H1 (cell line): ENCODE data around the gene GRXCR2. TPM values are rescaled to one million over a fixed set of nuclear protein-coding genes. Genes with fewer than 3 reads are reported as not detected.

Source experiments
- CTCF ChIA-PET: fragments of 300-600 bp; sonication (Branson Sonifier 250); formaldehyde crosslinking; loops from one replicate; lab custom pipeline; 2021; ENCODE audit not compliant: partially characterized antibody; lab: Charles Lee
- POLR2A ChIA-PET: fragments of 300-600 bp; sonication (Branson Sonifier 250); formaldehyde crosslinking; loops from one replicate; lab custom pipeline; 2021; ENCODE audit warnings: inconsistent platforms; ENCODE audit not compliant: partially characterized antibody; lab: Charles Lee
- DNase-seq, 2 experiments: peaks; one replicate each; pipeline versions ENCODE4 v3.0.0 to v3.0.0-alpha.2; 2010 to 2022; ENCODE audit warnings: low spot score in 2 of 2, low read depth in 1 of 2, mixed read lengths in 1 of 2
- FAIRE-seq: peaks from 2 replicates; lab custom pipeline; 2011; peaks lifted over from hg19 to GRCh38; lab: Jason Lieb, UNC
- H2AFZ ChIP-seq: 2 replicates; pipeline ENCODE4 v1.8.1; 2012; ENCODE audit warnings: low read length, inconsistent platforms
- H2AK5ac ChIP-seq: 2 replicates; pipeline ENCODE4 v1.6.1; 2013; ENCODE audit warnings: low read depth, low read length
- H2BK120ac ChIP-seq: replicated peaks from 2 replicates; pipeline ENCODE3; 2013; ENCODE audit warnings: low read depth, low read length, inconsistent platforms
- H2BK12ac ChIP-seq: 2 replicates; pipeline ENCODE4 v1.6.1; 2013; ENCODE audit warnings: low read depth, low read length
- H2BK15ac ChIP-seq: 2 replicates; pipeline ENCODE4 v1.6.1; 2013; ENCODE audit warnings: low read length
- H2BK20ac ChIP-seq: 2 replicates; pipeline ENCODE4 v1.6.1; 2013; ENCODE audit warnings: low read length
- H2BK5ac ChIP-seq: 2 replicates; pipeline ENCODE4 v1.6.1; 2013; ENCODE audit warnings: low read depth, low read length
- H3K14ac ChIP-seq: 2 replicates; pipeline ENCODE4 v1.6.1; 2013; ENCODE audit warnings: inconsistent platforms; ENCODE audit not compliant: insufficient read length
- H3K18ac ChIP-seq: 2 replicates; pipeline ENCODE4 v1.6.1; 2013; ENCODE audit warnings: low read length; ENCODE audit errors: extremely low read depth
- H3K23ac ChIP-seq: 2 replicates; pipeline ENCODE4 v1.6.1; 2013; ENCODE audit warnings: inconsistent platforms; ENCODE audit not compliant: insufficient read length
- H3K23me2 ChIP-seq: 2 replicates; pipeline ENCODE4 v1.6.1; 2013; ENCODE audit warnings: low read depth, low read length
- H3K27ac ChIP-seq: 2 replicates; pipeline ENCODE4 v1.6.1; 2011; ENCODE audit warnings: low read depth, low read length, inconsistent platforms
- H3K27me3 ChIP-seq, 4 experiments: replicated peaks in 1 of 4; 1 replicate in 1 of 4; 2 replicates in 3 of 4; pipeline versions ENCODE4 v1.6.1 to v1.8.1; 2011 to 2013; ENCODE audit warnings: low read length in 3 of 4, mild to moderate bottlenecking in 3 of 4, inconsistent platforms in 2 of 4, mixed read lengths in 2 of 4, moderate library complexity in 1 of 4; ENCODE audit not compliant: control insufficient read depth in 3 of 4, insufficient read depth in 3 of 4; ENCODE audit errors: extremely low read depth in 1 of 4
- H3K36me3 ChIP-seq, 4 experiments: 2 replicates each; pipeline versions ENCODE4 v1.6.1 to v1.8.1; 2011 to 2013; ENCODE audit warnings: mild to moderate bottlenecking in 4 of 4, low read length in 3 of 4, moderate library complexity in 2 of 4, control low read depth in 1 of 4, inconsistent platforms in 1 of 4; ENCODE audit not compliant: insufficient read depth in 4 of 4, control insufficient read depth in 2 of 4
- H3K4ac ChIP-seq: replicated peaks from 2 replicates; pipeline ENCODE3; 2013; ENCODE audit warnings: low read length, low read depth, mixed read lengths, inconsistent platforms; ENCODE audit not compliant: insufficient read length
- H3K4me1 ChIP-seq, 4 experiments: replicated peaks in 1 of 4; 1 replicate in 1 of 4; 2 replicates in 3 of 4; pipeline versions ENCODE4 v1.6.1 to v1.8.1; 2011 to 2013; ENCODE audit warnings: low read length in 3 of 4, inconsistent platforms in 2 of 4, mixed read lengths in 1 of 4; ENCODE audit not compliant: insufficient read depth in 4 of 4, control insufficient read depth in 3 of 4
- H3K4me2 ChIP-seq, 2 experiments: 2 replicates each; pipeline versions ENCODE4 v1.6.1 to v1.8.1; 2011 to 2013; ENCODE audit warnings: low read depth in 2 of 2, low read length in 2 of 2, control low read depth in 1 of 2, inconsistent platforms in 1 of 2, mild to moderate bottlenecking in 1 of 2; ENCODE audit not compliant: insufficient read depth in 1 of 2
- H3K4me3 ChIP-seq, 4 experiments: fragments of 200-600, 300-600 bp in 1 of 4; sonication (generic), shearing (Covaris generic), sonication (Bioruptor Twin) in 1 of 4; 2 replicates each; pipeline versions ENCODE4 v1.5.1 to v1.8.1; 2011 to 2016; ENCODE audit warnings: low read length in 4 of 4, low read depth in 3 of 4, control low read depth in 2 of 4, inconsistent platforms in 2 of 4, mild to moderate bottlenecking in 2 of 4, mixed read lengths in 1 of 4, moderate library complexity in 1 of 4; ENCODE audit not compliant: insufficient read depth in 2 of 4; ENCODE audit errors: extremely low read depth in 1 of 4
- H3K56ac ChIP-seq: replicated peaks from 2 replicates; pipeline ENCODE3; 2013; ENCODE audit warnings: low read depth, mild to moderate bottlenecking, mixed read lengths, low read length, inconsistent platforms; ENCODE audit not compliant: insufficient read length
- H3K79me1 ChIP-seq: 2 replicates; pipeline ENCODE4 v1.6.1; 2013; ENCODE audit warnings: low read depth, low read length, control low read depth
- H3K79me2 ChIP-seq, 2 experiments: 2 replicates each; pipeline versions ENCODE4 v1.6.1 to v1.8.1; 2012 to 2013; ENCODE audit warnings: low read length in 2 of 2, mild to moderate bottlenecking in 2 of 2, inconsistent platforms in 1 of 2; ENCODE audit not compliant: insufficient read depth in 2 of 2, control insufficient read depth in 1 of 2
- H3K9ac ChIP-seq, 4 experiments: replicated peaks in 1 of 4; 1 replicate in 1 of 4; 2 replicates in 3 of 4; pipeline versions ENCODE4 v1.6.1 to v1.8.1; 2011 to 2013; ENCODE audit warnings: low read depth in 3 of 4, low read length in 3 of 4, control low read depth in 2 of 4, mild to moderate bottlenecking in 2 of 4, moderate library complexity in 2 of 4, inconsistent platforms in 1 of 4; ENCODE audit errors: extremely low read depth in 1 of 4
- H3K9me3 ChIP-seq, 2 experiments: 2 replicates each; pipeline versions ENCODE4 v1.6.1 to v1.8.1; 2012 to 2013; ENCODE audit warnings: mild to moderate bottlenecking in 2 of 2, moderate library complexity in 2 of 2, control low read depth in 1 of 2, inconsistent platforms in 1 of 2, low read depth in 1 of 2, low read length in 1 of 2, mixed read lengths in 1 of 2; ENCODE audit not compliant: insufficient read depth in 2 of 2
- H4K20me1 ChIP-seq, 2 experiments: replicated peaks in 1 of 2; 2 replicates each; pipeline versions ENCODE3 to v1.8.1; 2011 to 2013; ENCODE audit warnings: inconsistent platforms in 2 of 2, low read length in 2 of 2, mild to moderate bottlenecking in 1 of 2; ENCODE audit not compliant: insufficient read depth in 2 of 2, control insufficient read depth in 1 of 2
- H4K5ac ChIP-seq: 2 replicates; pipeline ENCODE4 v1.6.1; 2013; ENCODE audit warnings: low read length, low read depth, mixed read lengths, inconsistent platforms; ENCODE audit not compliant: insufficient read length
- H4K8ac ChIP-seq: 2 replicates; pipeline ENCODE4 v1.8.0; 2013; ENCODE audit warnings: mild to moderate bottlenecking, moderate library complexity, low read length, inconsistent platforms; ENCODE audit not compliant: insufficient read depth; ENCODE audit errors: extremely low read depth
- H4K91ac ChIP-seq: replicated peaks from 2 replicates; pipeline ENCODE3; 2013; ENCODE audit warnings: low read length, mixed read lengths, inconsistent platforms; ENCODE audit not compliant: insufficient read length
- CTBP2 ChIP-seq: IDR thresholded peaks from 2 replicates; pipeline ENCODE4 v1.7.0; 2011; ENCODE audit warnings: borderline replicate concordance, mild to moderate bottlenecking, moderate library complexity, mixed read lengths, low read length; ENCODE audit not compliant: insufficient read depth, insufficient read length
- KDM4A ChIP-seq: IDR thresholded peaks from one replicate; pipeline ENCODE4 v1.7.1; 2012; ENCODE audit warnings: low read depth, mild to moderate bottlenecking, moderate library complexity, low read length, inconsistent platforms; ENCODE audit not compliant: severe bottlenecking
- WGBS, 2 experiments: shearing (Covaris generic) in 1 of 2; methylation state at CpG; one replicate each; pipeline versions ENCODE4 v1.1.6 to v1.1.7; 2013 to 2015; ENCODE audit warnings: low lambda C conversion rate in 2 of 2, mixed read lengths in 2 of 2, inconsistent platforms in 1 of 2, low coverage in 1 of 2, missing lambda C conversion rate in 1 of 2; ENCODE audit not compliant: insufficient replicate concordance in 2 of 2, insufficient coverage in 1 of 2, insufficient read length in 1 of 2; ENCODE audit errors: extremely low coverage in 1 of 2, missing lambda C conversion rate in 1 of 2; 5-methylcytosine and 5-hydroxymethylcytosine counted together
- polyA plus RNA-seq, 7 experiments: library from polyadenylated mRNA; depleted of rRNA in 3 of 7; stranded (reverse) in 5 of 7; unstranded in 2 of 7; fragments of >200 nt in 5 of 7; fragments of 200-250 nt in 2 of 7; gene quantifications; 1 replicate in 5 of 7; 2 replicates in 1 of 7; 4 replicates in 1 of 7; pipeline versions ENCODE4 v1.2.1 to v1.2.3, GENCODE V29; 2011 to 2013; ENCODE audit warnings: missing spikeins in 2 of 7, mixed read lengths in 2 of 7
- total RNA-seq: library from RNA; stranded (reverse); fragmentation: NEBNext Ultra II Directional; extraction: Animal tissue kit (Norgen Biotek cat#: 25700); gene quantifications from 2 replicates; pipeline ENCODE4 v1.2.1, GENCODE V29; 2021

The GRXCR2 gene
- total and polyA plus RNA-seq, 2 of the 8 experiments (the other 6 are each of a cell fraction or from before 2014, with no cell fraction given): not detected

GRCh38 chr5:145855763-145856267, 17.0 kb downstream of the GRXCR2 start:
- Histone ChIP-seq H3K27ac (peak overlapping the region; percentile 21; the same call in 1 of the 2 replicates), H4K8ac (no peak overlapping the region), H2BK15ac (peak overlapping the region; percentile 61; the same call in 1 of the 2 replicates), H3K56ac (no peak overlapping the region), H2AK5ac (no peak overlapping the region), H3K4me1 (peaks cover 3 to 5% (median 3%) of the 10 kb centered on the region in 4 experiments; a peak in 5 of 7 replicates), H2BK5ac (peak overlapping the region; percentile 55; the same call in 1 of the 2 replicates), H3K14ac (no peak overlapping the region), H3K4me2 (peak overlapping the region; percentile 80 to 89), H3K4ac (no peak overlapping the region), H2BK20ac (no peak overlapping the region), H3K9ac (peak overlapping the region in 2 of 4 experiments; percentile 16 to 48; a peak in 2 of 7 replicates), H2AFZ (peak overlapping the region; percentile 93), H3K4me3 (peak overlapping the region; percentile 48 to 59 (median 56); a peak in 7 of 8 replicates), H3K23me2 (peaks cover 2% of the 10 kb centered on the region; the same call in 1 of the 2 replicates), H3K79me2 (no peaks in the 10 kb centered on the region), H2BK12ac (no peak overlapping the region), H3K79me1 (no peaks in the 10 kb centered on the region), H3K18ac (peak overlapping the region; percentile 9), H4K91ac (no peak overlapping the region), H4K20me1 (no peaks in the 10 kb centered on the region), H2BK120ac (no peak overlapping the region), H3K23ac (no peak overlapping the region), H3K36me3 (no peaks in the 10 kb centered on the region)
- FAIRE-seq (no peak), DNase-seq (no peak)
- 69% methylated on average over 4 of the region's 4 CpGs; no CpG with 5 or more reads in 1 of the 2 experiments for WGBS, 2 experiments
- ChIA-PET CTCF (interaction anchor here (0.6 to 3.4 kb wide), 11 partner anchors 21 to 216 kb away, joined by 3 to 23 read pairs (median 3); partner anchors contain the start of gene PRELID2), POLR2A (interaction anchor here (1.7 kb wide), 1 partner anchor 11 kb away, joined by 11 read pairs; no protein-coding TSS in a partner anchor)
- TF ChIP-seq CTBP2 (no peak), KDM4A (peak; percentile 4)
- TF ChIP-seq, all 59 proteins: peak for 1
- Histone ChIP-seq H3K9me3 (no peaks in the 10 kb centered on the region), H4K5ac (no peak overlapping the region), H3K27me3 (no peaks in the 10 kb centered on the region)
